Measurements from ENCODE around the gene TMEM150C.
"Not testable (repeated sequence)": the region's sequence is repeated elsewhere in the genome, so short reads cannot be mapped to it uniquely, and the experiment has no call there.

Gene TMEM150C

DNA sequence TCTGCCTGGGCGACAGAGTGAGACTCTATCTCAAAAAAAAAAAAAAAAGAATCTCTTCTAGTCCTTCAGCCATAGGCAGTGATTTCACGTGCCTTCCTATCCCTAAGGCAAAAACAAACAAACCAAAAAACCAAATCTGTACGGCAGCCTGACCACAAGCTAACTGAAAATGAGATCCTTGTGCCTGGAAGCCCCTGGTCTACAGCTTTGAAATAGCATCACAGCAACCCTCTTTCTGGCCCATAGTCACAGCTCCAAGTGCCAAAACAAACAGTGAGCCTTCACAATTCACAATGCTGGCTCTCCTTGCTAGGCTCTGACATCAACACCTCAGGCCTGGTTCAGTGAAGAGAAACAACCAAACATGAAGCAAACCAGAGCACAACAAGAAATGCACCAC is 46.1 kb downstream of the TMEM150C start:
- DNase-seq (ENCODE audit: low spot score) = no peak

DNA sequence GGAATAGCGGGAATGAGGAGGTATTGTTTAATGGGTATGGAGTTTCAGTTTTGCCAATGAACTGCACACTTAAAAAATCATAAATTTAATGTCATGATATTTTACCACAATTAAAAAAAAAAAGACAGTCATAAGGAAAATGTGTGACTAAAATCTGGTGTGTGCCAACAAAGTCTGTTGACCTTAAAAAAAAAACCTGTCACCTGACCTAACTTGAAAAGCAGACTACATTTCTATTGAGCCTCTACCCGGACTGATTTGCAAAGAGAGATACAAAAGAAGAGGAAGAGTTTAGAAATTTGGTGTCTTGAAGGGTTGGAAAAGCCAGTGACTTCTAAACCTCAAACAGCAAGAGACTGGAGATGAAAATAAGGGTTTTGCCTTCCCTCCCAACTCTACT is 48.4 kb downstream of the TMEM150C start:
- DNase-seq (ENCODE audit: low spot score) = no peak

DNA sequence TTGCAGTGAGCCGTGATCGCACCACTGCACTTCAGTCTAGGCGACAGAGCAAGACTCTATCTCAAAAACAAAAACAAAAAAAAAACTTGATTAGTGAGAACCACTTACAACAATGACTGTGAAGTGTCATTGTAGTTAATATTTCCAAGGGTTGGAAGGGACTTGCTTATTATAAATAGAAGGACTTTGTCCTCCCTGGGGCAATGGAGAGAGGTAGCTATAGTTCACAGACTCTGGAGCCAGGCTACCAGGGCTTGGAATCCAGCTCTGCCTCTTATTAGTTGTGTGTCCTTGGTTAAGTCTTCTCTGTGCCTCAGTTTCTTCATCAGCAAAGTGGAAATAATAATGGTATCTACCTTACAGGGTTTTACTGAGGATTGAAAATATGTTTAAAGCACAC is 51.6 kb downstream of the TMEM150C start:
- DNase-seq (ENCODE audit: low spot score) = no peak

DNA sequence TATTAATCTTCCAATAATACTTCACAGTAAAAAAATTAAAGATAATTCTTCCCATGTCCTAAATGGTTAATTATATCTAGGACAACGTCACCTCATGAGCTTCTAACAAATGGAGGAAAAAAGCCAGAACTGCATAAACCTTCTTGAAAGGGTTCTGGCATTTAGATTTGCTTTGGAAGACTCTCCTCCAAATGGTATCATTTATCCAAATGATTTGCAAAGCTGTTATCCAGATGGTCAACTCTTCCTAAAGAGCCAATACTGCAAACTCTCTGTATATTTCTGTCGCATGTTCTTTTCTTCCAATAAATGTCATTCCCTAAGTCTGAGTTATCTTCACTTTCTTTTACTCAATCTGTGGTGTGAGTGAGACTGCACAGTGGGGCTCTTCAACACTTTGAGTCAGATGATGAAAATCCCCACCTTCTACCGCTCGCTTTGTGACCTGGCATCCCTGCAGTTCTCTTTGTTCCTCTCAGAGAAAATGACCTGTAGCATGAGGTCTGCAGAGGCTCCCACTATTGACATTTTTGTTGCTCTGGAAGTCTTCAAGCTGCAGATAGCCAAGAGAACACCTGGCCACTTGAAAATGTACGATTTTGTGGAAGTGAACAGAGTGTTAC is 52.9 kb downstream of the TMEM150C start:
- DNase-seq (ENCODE audit: low spot score) = no peak

DNA sequence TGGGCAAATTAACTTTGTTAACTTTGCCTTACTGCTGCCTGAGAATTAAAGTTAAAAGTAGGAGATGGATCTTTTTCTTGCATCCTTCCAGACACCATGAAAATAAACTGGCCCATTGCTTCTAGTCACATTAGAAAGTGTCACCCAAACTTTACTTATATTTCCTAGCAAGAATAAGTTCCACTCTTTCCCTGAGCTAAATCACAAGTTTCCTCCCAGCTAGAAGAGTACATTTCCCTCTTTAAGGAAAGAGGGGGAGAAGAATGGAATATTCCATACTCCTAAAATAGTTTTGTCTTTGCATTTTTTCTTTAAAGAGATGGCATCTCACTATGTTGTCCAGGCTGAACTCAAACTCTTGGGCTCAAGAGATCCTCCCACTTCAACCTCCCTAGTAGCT is 53.8 kb downstream of the TMEM150C start:
- DNase-seq (ENCODE audit: low spot score) = no peak

DNA sequence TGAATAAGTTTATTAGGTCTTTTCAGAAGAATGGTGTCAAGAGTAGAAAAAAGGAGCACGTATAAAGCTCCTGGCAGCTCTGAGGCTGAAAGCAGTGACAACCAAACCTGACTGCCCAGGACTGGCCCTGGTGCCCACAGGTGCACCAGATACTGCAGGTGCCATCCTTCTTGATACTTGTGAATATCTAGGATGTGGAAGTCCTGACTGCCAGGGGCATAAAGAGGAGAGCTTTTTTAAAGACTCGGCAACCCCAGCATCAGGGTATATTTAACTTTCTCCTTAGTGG is 60.7 kb downstream of the TMEM150C start:
- no peak for DNase-seq (ENCODE audit: low spot score)

DNA sequence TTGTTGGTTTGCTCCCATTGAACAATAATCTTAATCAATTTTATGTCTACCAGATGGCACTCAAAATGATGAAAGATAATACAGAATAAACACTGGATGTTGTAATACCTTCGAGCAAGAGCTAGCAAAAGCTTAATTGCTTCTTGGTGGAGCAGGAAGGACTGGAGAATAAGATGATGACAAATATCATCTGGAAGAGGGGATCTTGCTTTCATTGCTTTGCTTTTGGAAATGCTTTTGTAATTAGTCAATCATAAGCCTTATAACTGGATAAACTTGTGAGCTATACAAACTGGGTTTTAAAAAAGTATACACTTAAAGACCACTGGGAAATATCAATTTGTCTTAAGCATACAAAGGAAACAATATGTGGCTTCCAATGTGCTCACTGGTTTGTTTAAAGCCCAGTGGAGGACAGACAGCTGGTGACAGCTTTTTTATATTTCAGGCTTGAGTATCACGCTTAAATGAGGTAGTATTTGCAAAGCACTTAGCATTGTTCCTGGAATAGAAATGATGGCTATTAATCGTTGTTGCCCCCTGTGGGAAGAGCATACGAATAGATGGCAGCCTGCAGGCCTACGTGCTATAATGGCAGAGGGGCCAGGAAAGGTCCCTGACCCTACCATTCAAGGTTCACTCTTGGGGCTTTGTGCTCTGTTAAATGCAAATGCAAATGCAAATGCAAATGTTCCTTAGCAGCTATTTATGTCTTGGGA is 61.2 kb downstream of the TMEM150C start:
- DNase-seq (ENCODE audit: low spot score) = no peak

DNA sequence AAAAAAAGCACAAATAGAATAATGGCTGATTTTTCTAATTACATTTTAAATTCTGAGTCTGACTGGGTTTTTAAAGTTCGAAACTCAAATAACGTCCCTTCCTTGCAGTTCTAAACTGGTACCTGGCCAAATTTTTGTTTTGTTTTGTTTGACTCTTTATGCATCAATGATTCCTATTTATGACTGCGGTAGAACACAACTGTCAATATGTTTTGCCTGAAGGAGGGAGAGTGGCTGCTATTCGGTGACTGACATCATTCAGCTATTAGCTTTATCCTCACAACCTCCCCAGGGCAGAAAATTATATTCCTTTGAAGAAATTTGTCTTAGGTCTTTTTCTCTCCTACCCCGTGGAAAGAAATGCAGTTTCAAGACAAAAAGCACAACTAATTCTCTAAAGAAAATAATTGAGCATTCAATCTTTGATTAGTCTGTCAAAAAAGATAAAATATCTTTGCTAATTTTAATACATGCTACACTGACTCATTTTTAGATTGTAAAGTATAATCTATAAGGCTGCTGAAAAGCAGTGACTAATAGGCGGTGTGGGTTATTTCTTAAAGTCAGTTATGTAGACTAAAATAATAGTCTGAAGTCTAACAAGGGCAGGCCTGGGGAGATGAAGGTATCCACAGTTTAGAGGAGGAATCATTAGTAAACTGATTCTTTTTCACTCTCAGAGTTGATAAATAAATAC is 61.9 kb downstream of the TMEM150C start:
- no peak for DNase-seq (ENCODE audit: low spot score)

DNA sequence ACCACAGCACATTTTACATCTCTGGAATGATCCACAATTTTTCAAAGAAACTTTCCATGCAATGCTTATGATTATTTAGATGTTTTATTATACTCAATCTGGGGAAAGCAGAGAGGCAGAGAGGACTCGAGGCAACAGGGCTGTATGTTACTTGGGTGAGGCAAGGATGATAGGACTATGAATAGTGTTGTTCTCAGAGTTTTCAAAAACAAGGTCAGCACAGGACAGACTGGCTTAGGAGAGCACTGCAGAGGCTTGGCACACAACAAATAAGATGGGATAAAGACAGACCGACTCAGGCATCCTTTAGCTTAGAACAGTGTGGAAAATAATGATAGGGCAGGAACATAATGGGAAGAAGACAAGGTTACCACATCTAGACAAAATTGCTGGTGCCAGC is 65.4 kb downstream of the TMEM150C start:
- no peak for DNase-seq (ENCODE audit: low spot score)

DNA sequence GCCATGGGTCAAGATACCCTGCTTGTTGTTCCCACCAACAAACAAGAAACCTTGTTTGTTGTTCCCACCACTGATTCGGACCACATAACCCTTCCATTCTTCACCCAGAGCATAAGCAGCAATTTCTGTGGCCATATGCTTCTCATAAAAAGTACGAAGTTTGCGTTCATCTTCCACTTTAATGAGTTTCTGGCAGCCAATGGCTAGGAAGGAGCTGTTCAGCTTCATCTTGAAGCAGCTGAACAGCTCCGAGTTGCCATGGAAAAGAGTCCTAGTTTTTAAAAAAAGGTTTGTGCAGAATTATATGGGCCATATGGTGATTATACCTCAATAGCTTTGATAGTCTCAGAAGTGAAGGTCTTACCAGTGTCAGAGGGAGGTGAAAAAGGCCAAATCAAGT is 66.1 kb downstream of the TMEM150C start:
- no peak for DNase-seq (ENCODE audit: low spot score)

DNA sequence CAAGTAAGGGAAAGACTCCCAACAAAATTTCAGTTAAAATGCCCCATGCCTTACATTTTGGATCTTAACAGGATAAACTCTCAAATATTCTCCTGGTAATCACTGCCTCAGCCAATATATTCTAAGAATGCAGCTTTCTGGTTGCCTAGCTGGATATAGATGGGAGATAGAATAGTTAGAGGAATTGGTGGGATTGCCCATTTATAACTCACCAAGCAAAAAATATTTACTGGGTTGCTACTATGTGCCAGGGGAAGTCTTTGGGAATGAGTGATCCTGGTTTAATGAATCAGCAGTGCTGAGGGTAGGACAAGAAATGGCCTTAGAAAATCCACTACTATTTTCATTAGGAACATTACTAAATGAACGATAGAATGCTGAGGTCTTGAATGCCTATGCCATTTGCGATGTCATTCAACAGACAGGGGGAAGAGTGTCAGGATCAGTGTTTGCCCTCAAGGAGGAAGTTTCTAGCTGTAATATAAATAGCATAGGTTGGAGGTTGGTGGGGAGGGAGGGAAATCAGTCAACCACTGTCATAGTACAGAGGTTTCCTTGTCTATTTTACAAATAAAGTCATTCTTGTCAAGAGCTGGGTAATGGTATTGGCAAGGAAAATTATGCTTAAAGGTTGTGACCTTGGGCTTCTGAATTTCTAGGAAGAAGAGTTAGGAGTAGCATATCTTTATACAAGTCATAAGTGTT is 67.9 kb downstream of the TMEM150C start:
- no peak for DNase-seq (ENCODE audit: low spot score)

DNA sequence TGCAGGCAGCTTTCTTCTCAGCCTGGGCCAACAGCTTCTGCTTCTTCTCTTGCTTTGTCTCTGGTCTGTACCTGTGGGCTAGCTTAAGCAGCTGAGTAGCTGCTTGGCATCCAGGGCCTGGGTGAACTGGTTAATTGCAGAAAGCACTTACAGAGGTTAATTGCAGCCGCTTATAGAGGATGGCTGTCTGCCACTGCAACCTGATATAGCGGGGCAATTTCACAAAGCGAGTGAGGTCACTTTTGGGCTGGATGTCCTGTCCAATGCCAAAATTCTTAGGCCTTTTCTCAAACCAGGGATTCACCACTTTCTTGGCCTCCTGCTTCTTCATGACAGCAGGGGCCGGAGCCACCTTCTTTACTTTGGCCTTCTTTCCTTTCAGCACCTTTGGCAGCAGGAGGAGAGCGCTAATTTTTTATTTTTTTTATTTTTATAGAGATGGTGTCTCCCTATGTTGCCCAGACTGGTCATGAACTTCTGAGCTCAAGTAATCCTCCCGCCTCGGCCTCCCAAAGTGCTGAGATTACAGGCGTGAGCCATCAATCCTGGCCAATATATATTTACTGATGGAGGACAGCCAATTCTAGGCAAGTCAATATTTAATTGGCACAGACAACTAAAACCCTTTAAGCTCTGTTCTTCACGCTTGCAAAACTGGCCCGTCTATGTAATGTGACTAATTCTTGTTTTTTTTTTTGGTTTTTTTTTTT is 70.4 kb downstream of the TMEM150C start:
- no peak for DNase-seq (ENCODE audit: low spot score)

DNA sequence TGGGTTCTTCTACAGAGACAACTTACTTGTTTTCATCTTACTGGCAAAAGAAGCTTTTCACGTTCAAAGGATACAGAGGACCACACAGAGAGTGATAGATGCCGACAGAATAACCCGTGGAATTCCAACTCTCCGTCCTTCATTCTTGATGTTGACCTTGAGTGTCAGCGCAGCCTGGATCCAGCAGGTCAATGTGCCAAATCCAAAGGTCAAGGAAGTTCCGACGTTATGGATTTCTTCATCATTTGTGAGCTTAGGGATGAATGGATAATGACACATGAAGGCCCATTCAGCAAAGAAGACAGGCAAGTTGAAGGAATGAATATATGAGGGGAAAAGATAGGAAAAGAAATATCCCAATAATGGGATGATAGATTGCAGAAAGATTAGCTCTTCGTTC is 71.8 kb downstream of the TMEM150C start:
- DNase-seq (ENCODE audit: low spot score) = no peak

DNA sequence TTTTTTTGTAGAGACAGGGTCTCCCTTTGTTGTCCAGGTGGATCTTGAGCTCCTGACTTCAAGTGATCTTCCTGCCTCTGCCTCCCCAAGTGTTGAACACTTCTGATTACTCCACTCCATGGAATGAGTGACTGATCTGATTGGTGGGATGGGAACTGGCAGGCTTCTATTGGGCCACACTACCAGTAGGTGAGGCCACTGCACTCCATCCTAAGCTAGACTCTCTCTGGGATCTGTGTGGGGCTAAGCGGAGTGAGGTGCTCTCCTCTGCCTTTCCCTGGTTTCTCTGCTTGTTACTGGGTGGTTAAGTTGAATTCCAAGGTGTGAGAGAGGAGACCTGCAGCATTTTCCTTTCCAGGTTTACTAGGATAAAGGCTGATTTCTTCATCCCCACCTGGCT is 72.7 kb downstream of the TMEM150C start:
- no peak for DNase-seq (ENCODE audit: low spot score)

DNA sequence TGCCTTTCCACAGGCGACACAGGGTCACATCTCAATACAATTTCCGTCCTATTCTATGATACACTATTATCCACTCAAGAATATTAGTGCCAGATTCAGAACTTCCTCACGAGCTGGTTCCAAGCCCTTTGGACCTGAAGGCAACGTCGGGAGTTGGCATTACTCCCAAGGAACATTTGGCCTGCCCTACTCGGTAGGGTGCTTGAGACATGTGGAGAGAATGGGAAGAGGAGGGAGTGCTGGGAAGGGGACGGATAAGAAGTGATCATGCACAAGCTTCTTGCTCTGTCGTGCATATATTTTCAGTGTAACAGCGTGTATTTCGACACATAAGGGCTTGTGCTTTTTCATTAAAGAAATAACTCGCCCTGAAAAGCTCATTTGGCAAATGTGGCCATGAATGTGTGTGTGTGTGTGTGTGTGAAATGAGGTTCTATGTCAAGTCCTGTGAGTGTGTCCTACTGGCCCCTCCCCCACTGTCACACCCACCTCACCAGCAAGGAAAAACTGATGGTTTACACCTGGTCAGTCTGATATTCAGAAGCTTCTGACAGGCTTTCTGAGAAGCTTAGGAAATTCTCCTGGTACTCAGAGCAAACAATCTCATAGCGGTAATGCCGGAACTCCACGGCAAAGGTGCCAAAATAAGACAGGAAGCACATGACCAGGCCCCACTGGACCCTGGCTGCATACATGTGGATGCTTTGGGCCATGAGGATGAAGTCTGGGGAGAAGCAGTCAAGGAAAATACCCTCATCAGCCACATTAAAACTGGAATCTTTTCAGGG is 76.6 kb downstream of the TMEM150C start:
- no peak for DNase-seq (ENCODE audit: low spot score)

DNA sequence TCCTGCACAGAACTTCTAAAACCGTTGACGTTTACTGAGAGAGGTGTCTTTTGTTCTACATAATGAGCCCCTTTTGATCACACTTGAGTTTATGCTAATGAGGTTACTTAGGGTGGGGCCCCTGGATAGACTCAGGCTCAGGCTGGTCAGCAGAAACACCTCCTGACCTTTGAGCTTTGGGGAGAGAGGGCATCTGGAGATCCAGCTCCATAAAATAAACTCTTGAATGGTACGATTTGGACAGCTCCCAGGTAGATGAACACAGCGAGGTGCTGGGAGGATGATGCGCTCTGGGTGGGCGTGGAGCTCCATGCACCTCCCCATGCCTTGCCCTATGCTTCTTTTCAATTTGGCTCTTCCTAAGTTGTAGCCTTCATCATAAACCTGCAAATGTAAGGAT is 79.4 kb downstream of the TMEM150C start:
- no peak for DNase-seq (ENCODE audit: low spot score)

DNA sequence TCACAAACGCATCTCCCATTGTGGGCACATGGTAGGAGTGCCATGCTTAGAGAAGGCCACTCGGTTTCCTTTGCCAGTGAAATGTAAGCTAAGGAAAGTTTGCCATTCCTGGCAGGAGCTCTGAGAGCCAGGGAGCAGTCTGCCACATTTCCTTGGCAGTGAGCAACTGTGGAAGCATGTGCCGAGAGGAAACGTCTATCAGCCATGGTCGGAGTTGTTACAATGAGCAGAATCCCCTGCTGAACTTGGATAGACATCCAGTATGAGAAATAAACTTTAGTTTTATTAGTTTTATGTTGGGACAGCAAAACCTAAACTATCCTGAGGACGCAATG is 80.3 kb downstream of the TMEM150C start:
- DNase-seq (ENCODE audit: low spot score) = no peak

DNA sequence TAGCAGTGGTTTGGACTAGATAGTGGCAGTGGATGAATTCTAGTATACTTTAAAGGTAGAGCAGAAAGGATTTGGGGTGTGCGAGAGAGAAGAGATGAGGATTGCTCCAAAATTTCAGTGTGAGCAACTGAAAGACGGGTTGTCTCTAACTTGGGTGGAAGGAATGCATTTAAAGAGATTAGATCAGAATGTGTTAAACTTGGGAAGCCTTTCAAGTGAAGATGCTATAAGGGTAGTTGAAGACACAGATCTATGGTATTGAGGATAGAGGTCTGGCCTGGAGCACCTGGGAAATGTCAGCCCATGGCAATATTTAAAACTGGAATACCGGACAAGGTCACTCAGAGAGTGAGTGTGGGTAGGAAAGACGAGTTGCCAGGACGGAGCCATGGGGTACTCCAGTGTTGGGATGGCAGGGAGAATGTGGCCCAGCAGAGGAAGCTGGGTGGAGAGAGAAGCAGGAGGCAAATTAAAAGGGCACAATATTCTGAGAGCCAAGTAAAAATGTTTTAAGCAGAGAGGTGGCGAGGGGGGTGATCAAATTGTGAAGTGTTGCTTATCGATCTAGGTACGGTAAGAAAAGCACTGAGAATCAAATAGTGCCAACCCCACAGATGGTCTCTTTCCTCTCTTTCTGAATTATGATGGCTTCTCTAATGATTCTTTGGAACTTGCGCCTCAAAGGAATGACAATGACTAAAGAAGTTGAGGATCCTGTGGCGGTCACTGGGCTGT is 80.8 kb downstream of the TMEM150C start:
- no peak for DNase-seq (ENCODE audit: low spot score)

DNA sequence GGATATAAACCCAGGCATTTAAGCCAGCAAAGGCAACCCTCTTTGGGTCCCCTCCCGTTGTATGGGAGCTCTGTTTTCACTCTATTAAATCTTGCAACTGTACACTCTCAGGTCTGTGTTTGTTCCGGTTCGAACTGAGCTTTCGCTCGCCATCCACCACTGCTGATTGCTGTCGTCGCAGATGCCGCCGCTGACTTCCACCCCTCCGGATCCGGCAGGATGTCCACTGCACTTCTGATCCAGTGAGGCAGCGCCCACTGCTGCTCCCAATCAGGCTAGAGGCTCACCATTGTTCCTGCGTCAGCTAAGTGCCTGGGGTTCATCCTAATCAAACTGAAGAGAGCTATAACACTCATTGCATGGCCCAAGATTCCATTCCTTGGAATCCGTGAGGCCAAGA is 82.2 kb downstream of the TMEM150C start:
- DNase-seq (ENCODE audit: low spot score) = no peak

DNA sequence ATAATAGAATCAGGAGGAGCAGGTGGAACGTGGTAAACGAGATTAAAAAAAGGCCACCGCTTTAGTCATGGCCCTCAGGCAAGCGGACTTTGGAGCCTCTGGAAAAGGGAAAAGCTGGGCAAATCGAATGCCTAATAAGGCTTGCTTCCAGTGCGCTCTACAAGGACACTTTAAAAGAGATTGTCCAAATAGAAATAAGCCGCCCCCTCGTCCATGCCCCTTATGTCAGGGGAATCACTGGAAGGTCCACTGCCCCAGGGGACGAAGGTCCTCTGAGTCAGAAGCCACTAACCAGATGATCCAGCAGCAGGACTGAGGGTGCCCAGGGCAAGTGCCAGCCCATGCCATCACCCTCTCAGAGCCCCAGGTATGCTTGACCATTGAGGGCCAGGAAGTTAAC is 84.3 kb downstream of the TMEM150C start:
- not testable (repeated sequence) for DNase-seq (ENCODE audit: low spot score)

DNA sequence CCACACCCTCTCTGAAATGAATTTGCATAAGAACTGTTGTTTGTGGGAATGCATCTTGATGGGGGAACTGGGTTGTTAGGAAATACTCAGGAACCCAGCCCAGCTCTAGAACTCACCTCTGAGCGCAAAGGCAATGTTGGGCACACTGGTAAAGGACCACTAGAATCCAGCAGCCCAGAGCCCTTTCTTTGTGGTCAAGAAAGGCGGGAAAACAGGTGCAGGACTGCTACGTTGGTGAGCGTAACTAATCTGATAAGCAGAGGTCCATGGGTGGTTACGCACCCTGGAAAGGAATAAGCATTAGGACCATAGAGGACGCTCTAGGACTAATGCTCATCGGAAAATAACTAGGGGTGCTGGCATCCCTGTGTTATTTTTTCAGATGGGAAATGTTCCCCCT is 85.9 kb downstream of the TMEM150C start:
- DNase-seq (ENCODE audit: low spot score) = not testable (repeated sequence)

Measured in D341Med (cell line).